ENCODE measurements around the gene ZNF618.

DNA sequence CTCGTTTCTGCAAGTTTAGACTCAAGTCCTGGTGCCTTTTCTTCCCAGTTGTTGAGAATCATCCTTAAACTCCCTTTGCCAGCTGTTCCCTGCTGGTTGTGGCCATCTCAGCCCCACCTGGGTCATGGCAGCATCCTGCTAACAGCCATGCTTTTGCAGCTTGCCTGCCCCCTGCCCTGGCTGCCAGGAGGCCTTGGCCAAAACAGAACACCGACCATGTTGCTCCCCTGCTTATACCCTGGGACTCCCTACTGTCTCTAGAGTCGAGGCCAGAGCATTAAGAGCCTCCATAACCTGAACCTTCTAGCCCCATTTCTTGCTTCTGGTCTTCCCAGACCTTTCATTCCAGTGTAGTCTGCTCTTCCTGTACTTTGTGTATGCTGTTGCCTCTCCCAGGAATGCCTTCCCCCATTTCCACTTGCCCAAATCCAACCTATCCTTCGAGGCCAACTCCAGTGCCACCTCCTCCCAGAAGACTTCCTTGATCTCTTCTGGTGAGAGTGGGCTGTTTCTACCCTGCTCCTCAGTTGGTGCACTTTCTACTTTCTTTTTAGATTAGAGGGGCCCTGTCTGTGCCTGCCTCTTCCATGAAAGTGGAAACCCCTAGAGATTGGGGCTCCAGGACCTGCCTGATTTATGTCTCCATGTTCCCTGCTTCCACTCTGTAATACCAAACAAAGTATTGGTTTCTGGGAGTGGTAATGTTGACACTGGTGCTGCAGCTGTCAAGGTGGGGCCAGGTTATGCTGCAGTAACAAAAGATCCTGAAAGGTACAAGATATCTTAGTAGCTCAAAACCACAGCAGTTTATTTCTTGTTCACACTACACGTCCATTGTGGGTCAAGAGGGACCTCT is 113.8 kb downstream of the ZNF618 start:
- no peak for TF ChIP-seq POLR2AphosphoS5 (IDR thresholded peaks at IDR 0.05)
- TF ChIP-seq, protein P1, sequence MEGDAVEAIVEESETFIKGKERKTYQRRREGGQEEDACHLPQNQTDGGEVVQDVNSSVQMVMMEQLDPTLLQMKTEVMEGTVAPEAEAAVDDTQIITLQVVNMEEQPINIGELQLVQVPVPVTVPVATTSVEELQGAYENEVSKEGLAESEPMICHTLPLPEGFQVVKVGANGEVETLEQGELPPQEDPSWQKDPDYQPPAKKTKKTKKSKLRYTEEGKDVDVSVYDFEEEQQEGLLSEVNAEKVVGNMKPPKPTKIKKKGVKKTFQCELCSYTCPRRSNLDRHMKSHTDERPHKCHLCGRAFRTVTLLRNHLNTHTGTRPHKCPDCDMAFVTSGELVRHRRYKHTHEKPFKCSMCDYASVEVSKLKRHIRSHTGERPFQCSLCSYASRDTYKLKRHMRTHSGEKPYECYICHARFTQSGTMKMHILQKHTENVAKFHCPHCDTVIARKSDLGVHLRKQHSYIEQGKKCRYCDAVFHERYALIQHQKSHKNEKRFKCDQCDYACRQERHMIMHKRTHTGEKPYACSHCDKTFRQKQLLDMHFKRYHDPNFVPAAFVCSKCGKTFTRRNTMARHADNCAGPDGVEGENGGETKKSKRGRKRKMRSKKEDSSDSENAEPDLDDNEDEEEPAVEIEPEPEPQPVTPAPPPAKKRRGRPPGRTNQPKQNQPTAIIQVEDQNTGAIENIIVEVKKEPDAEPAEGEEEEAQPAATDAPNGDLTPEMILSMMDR (IDR thresholded peaks at IDR 0.05) = no peak
- no peak for TF ChIP-seq POLR2A (IDR thresholded peaks at IDR 0.05)
- TF ChIP-seq EP300 (IDR thresholded peaks at IDR 0.05) = no peak

All from stomach (tissue), 4 donors.